Measurements from ENCODE around the gene CAMK2G.

DNA sequence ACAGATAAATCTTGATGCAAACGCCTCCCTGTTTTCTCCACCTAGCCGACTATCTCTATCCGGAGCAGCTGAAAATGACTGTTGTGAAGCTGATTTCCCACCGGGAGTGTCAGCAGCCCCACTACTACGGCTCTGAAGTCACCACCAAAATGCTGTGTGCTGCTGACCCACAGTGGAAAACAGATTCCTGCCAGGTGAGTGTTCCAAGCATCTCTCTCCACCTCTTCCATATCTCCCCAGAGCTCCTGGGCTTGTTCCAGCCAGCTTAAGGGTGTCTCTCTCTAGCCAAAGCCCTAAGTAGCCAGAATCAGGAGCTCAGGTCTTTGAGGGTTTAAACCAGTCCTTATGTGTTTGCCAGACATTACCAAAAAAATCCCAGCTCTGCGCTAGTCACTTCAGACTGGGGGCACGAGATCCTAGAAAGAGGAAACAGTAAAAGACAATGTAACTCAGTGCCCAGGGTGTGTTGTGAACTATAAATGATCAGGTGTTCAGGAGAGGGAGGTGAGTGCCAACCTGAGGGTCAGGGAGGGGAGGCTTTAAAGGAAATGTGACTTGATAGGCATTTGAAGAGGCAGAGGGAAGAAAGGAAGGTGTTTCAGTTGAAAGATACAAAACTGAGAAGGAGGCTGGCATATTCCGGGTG lies 41.0 kb upstream of the CAMK2G start:
- no peak for TF ChIP-seq CTCF (conservative IDR thresholded peaks at IDR 0.05; ENCODE audit: low read depth in 2 of 2)
- TF ChIP-seq JUNB (IDR thresholded peaks at IDR 0.05; ENCODE audit: unreplicated experiment), result no peak
- no peak for TF ChIP-seq ZNF114 (CRISPR knock-in tag; IDR thresholded peaks at IDR 0.05)
- TF ChIP-seq EZH2 (IDR thresholded peaks at IDR 0.05; ENCODE audit: low read depth, unreplicated experiment), result no peak
- TF ChIP-seq REST (IDR thresholded peaks at IDR 0.05; ENCODE audit: unreplicated experiment), result no peak
- no peak for TF ChIP-seq EZH2phosphoT487 (IDR thresholded peaks at IDR 0.05; ENCODE audit: unreplicated experiment)
- no peak for TF ChIP-seq CREB1 (CRISPR knock-in tag; IDR thresholded peaks at IDR 0.05; ENCODE audit: low read depth)
- no peak for TF ChIP-seq POLR2AphosphoS5 (IDR thresholded peaks at IDR 0.05; ENCODE audit: low read depth)
- TF ChIP-seq, protein P1, sequence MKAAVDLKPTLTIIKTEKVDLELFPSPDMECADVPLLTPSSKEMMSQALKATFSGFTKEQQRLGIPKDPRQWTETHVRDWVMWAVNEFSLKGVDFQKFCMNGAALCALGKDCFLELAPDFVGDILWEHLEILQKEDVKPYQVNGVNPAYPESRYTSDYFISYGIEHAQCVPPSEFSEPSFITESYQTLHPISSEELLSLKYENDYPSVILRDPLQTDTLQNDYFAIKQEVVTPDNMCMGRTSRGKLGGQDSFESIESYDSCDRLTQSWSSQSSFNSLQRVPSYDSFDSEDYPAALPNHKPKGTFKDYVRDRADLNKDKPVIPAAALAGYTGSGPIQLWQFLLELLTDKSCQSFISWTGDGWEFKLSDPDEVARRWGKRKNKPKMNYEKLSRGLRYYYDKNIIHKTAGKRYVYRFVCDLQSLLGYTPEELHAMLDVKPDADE (IDR thresholded peaks at IDR 0.05), result no peak
- TF ChIP-seq NANOG (IDR thresholded peaks at IDR 0.05; ENCODE audit: borderline replicate concordance), result no peak
- TF ChIP-seq, protein P2, sequence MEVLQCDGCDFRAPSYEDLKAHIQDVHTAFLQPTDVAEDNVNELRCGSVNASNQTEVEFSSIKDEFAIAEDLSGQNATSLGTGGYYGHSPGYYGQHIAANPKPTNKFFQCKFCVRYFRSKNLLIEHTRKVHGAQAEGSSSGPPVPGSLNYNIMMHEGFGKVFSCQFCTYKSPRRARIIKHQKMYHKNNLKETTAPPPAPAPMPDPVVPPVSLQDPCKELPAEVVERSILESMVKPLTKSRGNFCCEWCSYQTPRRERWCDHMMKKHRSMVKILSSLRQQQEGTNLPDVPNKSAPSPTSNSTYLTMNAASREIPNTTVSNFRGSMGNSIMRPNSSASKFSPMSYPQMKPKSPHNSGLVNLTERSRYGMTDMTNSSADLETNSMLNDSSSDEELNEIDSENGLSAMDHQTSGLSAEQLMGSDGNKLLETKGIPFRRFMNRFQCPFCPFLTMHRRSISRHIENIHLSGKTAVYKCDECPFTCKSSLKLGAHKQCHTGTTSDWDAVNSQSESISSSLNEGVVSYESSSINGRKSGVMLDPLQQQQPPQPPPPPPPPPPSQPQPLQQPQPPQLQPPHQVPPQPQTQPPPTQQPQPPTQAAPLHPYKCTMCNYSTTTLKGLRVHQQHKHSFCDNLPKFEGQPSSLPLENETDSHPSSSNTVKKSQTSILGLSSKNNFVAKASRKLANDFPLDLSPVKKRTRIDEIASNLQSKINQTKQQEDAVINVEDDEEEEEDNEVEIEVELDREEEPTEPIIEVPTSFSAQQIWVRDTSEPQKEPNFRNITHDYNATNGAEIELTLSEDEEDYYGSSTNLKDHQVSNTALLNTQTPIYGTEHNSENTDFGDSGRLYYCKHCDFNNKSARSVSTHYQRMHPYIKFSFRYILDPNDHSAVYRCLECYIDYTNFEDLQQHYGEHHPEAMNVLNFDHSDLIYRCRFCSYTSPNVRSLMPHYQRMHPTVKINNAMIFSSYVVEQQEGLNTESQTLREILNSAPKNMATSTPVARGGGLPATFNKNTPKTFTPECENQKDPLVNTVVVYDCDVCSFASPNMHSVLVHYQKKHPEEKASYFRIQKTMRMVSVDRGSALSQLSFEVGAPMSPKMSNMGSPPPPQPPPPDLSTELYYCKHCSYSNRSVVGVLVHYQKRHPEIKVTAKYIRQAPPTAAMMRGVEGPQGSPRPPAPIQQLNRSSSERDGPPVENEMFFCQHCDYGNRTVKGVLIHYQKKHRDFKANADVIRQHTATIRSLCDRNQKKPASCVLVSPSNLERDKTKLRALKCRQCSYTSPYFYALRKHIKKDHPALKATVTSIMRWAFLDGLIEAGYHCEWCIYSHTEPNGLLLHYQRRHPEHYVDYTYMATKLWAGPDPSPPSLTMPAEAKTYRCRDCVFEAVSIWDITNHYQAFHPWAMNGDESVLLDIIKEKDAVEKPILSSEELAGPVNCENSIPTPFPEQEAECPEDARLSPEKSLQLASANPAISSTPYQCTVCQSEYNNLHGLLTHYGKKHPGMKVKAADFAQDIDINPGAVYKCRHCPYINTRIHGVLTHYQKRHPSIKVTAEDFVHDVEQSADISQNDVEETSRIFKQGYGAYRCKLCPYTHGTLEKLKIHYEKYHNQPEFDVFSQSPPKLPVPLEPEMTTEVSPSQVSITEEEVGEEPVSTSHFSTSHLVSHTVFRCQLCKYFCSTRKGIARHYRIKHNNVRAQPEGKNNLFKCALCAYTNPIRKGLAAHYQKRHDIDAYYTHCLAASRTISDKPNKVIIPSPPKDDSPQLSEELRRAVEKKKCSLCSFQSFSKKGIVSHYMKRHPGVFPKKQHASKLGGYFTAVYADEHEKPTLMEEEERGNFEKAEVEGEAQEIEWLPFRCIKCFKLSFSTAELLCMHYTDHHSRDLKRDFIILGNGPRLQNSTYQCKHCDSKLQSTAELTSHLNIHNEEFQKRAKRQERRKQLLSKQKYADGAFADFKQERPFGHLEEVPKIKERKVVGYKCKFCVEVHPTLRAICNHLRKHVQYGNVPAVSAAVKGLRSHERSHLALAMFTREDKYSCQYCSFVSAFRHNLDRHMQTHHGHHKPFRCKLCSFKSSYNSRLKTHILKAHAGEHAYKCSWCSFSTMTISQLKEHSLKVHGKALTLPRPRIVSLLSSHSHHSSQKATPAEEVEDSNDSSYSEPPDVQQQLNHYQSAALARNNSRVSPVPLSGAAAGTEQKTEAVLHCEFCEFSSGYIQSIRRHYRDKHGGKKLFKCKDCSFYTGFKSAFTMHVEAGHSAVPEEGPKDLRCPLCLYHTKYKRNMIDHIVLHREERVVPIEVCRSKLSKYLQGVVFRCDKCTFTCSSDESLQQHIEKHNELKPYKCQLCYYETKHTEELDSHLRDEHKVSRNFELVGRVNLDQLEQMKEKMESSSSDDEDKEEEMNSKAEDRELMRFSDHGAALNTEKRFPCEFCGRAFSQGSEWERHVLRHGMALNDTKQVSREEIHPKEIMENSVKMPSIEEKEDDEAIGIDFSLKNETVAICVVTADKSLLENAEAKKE (CRISPR knock-in tag; IDR thresholded peaks at IDR 0.05), result no peak
- TF ChIP-seq STAT1 (IDR thresholded peaks at IDR 0.05; ENCODE audit: unreplicated experiment), result no peak
- no peak for TF ChIP-seq ZNF331 (CRISPR knock-in tag; IDR thresholded peaks at IDR 0.05; ENCODE audit: low read depth)

Measured in GM23338 (cell line).